8988T (cell line): ENCODE results near the gene PSMB11.

Experiments used
- DNase-seq: peaks from one replicate; pipeline ENCODE4 v3.0.0; 2011

PSMB11 gene

GRCh38 chr14:23089498-23090253, 47.7 kb downstream of the PSMB11 start:
- DNase-seq, result no peak

- no peak for DNase-seq
Observed at GRCh38 chr14:23090254-23090636, 48.2 kb downstream of the PSMB11 start.

- DNase-seq, result no peak
Observed at GRCh38 chr14:23091294-23092225, 49.5 kb downstream of the PSMB11 start.

- DNase-seq, result no peak
Observed at GRCh38 chr14:23093104-23093503, 51.1 kb downstream of the PSMB11 start.

- no peak for DNase-seq
Observed at GRCh38 chr14:23093526-23093925, 51.5 kb downstream of the PSMB11 start.
